GM18507 (cell line): ENCODE results near the gene CAPN1.
"Not testable (repeated sequence)": the region's sequence is repeated elsewhere in the genome, so short reads cannot be mapped to it uniquely, and the experiment has no call there.

Experiments
- DNase-seq: peaks from one replicate; pipeline ENCODE4 v3.0.0; 2011; ENCODE audit warnings: low read depth; ENCODE audit not compliant: insufficient read length; ENCODE audit errors: extremely low spot score
- FAIRE-seq: peaks from 2 replicates; lab custom pipeline; 2011; peaks lifted over from hg19 to GRCh38; lab: Jason Lieb, UNC

CAPN1 gene

DNA sequence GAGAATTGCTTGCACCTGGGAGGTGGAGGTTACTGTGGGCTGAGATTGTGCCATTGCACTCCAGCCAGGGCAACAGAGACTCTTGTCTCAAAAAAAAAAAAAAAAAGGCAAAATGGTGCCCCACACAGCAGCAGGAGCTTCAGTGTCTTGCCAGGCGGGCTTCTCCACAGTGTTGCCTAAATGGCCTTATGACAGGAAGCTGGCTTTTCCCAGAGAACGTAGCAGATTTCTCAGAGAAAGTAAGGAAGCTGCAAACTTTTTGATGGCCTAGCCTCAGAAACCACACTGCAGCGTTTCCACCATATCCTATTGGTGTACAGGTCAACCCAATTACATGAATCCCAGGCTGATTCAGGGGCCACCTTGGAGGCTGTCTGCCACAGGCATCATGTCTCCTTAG is 24.4 kb upstream of the CAPN1 start:
- FAIRE-seq (no peak), DNase-seq (no peak)

DNA sequence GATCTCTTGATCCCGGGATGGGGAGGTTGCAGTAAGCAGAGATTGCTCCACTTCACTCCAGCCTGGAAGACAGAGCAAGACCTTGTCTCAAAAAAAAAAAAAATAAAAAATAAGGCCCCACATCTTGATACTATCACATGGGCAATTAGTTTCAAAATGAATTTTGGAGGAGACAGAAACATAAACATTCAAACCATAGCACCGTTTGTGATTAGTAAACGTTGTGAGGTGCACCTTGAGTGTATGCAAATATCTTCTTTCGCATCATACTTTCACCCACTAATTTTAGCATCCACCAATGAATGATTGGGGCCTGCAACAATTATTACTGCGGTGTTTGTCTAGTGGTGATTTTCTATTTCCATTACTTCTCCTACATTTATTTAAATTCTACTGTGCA is 22.7 kb upstream of the CAPN1 start:
- DNase-seq: no peak
- FAIRE-seq: peak; percentile 78

DNA sequence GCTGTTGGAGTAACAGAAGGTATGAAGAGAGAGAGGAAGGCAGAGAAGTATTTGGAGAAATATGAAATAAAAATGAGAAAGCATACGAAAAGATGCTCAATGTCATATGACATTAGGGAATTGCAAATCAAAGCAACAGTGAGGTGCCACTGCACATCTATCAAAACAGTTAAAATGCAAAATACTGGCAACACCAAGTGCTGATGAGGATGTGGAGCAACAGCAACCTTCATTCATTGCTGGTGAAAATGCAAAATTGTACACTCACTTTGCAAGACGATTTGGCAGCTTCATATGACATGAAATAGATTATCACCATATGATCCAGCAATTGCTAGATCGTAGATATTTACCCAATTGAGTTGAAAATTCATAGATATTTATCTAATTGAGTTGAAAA is 21.1 kb upstream of the CAPN1 start:
- DNase-seq (no peak), FAIRE-seq (no peak)

DNA sequence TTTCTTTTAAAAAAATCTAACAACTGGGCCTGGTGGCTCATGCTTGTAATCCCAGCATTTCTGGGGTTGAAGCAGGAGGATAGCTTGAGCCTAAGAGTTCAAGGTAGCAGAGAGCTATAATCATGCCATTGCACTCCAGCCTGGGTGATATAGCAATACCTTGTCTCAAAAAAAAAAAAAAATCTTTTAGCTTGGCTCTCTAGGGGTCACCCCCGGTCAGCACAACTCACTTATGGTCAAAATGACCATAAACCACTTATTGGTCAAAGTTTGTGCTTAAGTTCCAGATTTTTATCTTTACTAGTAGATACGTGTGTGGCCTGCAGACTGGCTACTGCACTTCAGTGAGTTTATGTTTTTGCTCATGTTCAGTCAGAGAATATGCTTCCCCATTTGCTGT is 18.0 kb upstream of the CAPN1 start:
- DNase-seq (no peak), FAIRE-seq (no peak)

DNA sequence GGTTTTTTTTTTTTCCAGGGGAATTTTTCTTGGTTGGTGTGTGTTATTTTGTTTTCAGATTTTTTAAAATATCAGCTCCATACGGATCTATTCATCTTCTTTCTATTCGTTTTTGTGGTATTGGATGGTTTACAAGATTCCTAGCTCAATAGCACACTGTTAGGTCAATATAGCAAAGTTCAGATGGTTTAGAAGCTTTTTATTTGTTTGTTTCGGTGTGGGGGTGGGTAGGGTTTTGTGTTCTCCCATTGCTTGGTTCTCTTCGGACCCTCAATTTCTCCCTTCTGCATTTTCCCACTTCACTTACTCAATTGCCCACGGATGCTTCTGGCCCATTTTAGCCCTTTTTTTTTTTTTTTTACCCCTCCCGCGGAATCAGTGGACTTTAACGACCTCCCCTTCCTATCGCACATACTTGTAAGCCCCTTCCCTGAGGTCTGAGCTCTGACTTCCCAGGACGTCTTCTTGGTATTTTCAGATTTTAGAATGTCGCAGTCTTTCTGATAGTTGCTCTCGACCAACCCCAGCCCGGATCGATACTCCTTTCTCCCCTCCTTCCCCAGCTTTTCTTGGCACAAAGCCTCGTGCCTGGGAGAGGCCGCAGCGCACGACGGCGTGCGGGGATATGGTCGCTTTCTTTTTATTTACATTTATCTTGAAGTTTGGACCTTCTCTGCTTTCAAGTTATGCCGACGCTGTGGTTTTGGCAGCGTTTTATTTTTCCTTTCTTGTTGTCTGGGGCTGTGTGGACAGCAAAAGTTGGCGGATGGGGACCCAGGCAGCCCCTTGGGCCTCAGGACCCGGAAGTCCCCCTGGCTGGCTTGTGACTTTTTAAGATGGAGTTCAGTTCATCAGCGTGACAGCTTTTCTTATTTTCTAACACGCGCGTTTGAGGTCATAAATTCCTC is 16.1 kb upstream of the CAPN1 start:
- DNase-seq (no peak), FAIRE-seq (no peak)

DNA sequence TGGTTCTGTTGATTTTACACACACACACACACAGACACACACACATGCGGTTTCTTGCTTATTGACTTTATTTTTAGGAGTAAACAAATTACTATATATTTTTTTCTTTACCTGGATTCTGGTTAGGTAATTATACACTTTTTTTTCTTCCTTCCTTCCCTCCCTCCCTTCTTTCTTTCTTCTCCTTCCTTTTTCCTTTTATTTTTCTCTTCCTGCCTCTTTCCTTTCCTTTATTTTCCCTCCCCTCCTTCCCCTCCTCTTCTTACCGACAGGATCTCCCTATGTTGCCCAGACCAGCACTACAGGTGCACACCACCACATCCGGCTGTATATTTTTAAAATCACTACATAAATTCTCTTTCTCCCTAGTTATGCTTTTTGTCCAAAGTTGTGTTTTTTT is 14.8 kb upstream of the CAPN1 start:
- FAIRE-seq (no peak), DNase-seq (no peak)

DNA sequence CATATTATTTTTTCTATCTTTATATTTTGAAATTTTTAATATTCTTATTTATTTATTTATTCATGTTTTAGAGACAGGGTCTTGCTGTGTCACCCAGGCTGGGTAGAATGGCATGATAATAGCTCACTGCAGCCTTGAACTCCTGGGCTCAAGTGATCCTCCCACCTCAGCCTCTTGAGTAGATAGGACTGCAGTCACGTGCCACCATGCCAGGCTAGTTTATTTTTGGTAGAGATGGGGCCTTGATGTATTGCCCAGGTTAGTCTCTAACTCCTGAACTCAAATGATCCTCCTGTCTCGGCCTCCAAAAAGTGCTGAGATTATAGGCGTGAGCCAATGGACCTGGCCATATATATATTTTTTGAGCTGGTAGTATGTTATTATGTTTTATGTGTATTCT is 14.1 kb upstream of the CAPN1 start:
- no peak for DNase-seq
- no peak for FAIRE-seq

DNA sequence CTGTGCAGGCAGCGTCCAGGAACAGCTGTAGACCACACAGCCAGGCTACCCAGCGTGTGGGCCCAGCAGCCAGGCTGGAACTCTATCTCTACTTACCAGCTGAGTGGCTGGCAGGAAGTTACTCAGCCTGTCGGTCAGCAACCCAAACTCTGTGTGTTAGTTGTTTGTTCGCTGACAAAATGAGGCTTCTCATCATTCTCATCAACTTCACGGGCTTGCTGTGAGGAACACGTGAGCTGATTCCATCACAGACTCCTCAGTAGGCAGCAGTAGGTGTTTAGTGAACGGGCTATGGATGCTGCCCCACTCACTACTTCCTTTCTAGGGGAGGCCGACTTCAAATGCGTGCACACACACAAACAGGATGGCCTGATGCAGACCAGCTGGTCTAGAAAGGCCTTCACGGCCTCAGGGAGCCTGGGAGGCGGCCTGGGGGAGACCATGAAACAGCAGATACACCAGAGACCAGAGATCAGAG is 12.5 kb upstream of the CAPN1 start:
- FAIRE-seq (no peak), DNase-seq (no peak)

DNA sequence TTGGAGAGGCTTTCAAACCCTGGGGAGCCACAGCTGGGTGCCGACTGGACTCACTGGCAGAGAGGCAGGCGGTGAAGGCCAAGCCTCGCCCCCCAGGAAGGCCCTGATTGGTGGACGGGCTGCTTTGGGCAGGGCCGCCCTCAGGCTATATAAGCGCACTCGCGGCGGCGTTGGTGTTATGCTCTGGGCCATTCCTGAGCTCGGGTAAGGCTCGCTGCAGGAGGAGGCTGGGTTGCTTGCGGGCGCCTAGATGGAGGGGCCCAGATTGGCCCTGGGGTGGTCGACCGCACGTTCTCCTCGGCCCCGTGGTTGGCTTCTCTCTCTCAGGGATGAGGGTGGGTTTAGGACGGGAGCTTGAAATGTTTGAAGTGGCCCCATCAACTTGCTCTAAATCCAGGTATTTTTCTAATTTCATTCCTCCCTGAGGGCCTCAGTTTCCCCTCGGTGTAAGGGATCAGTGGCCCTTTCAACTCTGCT is 11.6 kb upstream of the CAPN1 start, which contains the start of gene SPDYC:
Gene SPDYC, plus strand, starts transcription at position 176 of the 477 bp plus-strand sequence. CDS start 1,125 bp downstream, outside the sequence.
- no peak for DNase-seq

DNA sequence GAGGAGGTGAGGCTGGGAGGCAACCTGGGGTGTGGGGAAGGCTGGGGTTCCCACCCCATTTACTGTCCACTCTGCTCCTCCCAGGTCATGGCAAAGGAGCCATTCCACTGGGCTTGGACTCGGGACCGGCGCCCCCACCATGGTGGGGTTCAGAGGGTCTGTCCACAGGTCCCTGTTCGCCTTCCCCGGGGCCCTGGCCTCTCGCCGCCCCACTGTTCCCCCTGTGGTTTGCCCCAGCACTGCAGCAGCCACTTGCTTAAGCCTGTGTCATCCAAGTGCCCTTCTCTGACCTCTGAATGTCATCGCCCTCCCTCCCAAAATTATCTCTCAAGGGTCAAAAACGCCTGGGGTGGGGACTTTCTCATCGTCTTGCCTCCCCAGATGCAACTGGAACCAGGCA is 9.1 kb upstream of the CAPN1 start:
- FAIRE-seq (no peak), DNase-seq (no peak)

More for the DNA sequence above, 11.6 kb upstream of the CAPN1 start, which contains the start of gene SPDYC:
- FAIRE-seq: no peak

DNA sequence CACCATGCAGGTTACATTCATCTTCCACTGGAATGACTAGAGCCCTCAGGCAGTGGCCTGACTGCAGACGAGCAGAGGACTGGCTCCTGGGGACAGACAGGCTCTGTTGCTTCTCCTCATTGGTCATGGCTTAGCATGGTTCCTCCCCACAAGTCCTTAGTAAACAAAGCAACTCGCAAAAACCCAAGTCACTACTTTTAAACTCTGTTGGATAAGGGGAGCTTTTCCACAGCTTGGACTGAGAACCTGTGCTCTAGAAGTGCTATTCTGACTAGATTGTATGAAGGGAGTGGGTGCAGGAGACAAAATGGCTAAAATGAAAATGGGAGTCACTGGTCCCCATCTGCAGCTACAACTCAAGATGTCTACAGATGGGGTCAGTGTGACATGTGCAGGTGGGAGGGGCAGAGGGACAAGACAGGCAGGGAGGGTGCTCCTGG is 7.1 kb upstream of the CAPN1 start:
- not testable (repeated sequence) for DNase-seq, FAIRE-seq

DNA sequence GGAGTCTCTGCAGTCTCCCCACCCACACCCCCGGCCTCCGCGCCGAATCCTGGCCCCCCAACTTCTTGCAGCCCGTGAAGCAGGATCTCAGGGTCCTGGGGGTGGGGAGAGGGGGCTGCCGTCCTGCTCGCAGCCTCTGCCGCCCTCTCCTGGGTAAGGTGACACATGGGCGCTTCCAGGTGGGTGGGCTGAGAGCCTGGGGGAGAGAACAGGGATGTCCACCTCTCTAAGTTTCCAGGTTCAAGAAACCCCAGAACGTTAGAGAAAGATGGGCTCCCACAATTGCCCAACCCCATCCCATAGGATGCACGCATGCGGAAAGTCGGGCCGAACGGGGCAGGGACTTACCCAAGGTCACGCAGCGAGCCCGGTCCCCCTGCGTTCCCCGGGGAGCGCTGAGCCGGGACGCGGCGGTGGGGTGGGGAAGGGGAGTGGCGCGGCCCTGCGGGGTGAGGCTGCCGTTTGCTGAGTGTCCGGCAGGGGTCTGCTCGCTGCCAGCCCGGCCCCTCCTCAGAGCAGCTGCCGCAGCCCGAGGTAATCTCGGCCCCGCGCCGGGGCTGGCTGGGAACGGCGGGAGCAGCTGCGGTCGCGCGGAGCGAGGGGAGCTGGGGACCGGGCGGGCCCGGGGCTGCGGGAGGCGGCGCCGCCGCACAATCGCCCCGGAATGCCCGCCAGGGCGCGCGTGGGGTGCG is 705 bp upstream of the CAPN1 start:
- FAIRE-seq: peak; percentile 65
- DNase-seq: peak; percentile 64

DNA sequence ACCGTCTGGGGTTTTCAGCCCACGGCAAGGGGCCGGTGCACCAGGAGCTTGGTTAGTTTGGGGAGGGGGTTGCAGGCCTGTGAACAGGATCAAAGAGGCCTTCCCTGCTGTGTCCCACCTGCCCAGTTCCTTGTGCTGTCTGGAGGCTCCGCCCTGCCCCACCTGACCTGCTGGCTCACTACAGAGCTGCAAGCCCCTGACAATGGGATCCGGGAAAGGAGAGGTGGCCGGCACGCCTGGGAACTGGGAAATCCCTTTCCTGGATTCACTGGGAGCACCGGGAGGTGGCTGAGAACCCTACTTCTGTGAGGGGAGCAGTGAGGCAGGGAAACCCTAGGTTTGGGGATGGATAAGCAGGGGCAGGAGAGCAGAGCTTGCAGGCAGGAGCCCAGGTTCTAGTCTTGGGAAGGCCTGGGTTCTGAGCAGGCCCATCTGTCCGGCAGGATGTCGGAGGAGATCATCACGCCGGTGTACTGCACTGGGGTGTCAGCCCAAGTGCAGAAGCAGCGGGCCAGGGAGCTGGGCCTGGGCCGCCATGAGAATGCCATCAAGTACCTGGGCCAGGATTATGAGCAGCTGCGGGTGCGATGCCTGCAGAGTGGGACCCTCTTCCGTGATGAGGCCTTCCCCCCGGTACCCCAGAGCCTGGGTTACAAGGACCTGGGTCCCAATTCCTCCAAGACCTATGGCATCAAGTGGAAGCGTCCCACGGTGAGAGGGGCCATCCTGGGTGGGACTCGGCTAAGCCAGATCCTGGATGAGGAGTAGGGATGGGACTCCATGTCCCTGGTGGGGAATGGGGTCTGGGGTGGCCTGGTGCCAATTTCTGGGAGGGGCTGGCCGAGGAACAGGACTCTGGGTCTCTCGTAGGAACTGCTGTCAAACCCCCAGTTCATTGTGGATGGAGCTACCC is 786 bp downstream of the CAPN1 start:
- FAIRE-seq: no peak
- DNase-seq: no peak

DNA sequence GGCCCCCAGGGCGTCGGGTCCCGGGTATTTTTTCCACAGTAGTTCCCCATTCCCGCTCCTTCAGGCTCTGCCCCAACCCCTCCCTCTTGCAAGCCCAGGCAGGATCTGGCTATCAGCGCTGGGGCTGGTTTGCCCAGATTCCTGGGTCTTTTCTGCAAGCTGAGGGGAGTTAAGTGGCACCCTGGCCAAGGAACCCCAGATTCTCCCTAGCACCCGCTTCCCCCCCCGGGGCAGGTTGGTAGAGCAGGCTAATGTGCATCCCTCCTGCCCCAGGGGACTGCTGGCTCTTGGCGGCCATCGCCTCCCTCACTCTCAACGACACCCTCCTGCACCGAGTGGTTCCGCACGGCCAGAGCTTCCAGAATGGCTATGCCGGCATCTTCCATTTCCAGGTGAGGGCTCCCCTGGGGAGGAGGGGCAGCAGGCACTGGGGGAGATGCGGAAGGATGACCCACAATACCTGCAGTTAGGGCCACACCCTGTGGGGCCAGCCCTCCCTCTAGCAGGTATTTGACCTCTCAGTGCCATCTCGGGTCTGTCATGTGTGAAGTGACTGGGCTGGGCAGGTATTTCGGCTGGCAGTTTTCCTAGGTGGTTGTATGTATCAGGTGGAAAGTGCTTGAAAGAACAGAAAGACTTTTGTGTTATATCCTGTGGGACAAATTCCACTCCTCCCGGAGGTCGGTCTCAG is 1.6 kb downstream of the CAPN1 start:
- no peak for DNase-seq

DNA sequence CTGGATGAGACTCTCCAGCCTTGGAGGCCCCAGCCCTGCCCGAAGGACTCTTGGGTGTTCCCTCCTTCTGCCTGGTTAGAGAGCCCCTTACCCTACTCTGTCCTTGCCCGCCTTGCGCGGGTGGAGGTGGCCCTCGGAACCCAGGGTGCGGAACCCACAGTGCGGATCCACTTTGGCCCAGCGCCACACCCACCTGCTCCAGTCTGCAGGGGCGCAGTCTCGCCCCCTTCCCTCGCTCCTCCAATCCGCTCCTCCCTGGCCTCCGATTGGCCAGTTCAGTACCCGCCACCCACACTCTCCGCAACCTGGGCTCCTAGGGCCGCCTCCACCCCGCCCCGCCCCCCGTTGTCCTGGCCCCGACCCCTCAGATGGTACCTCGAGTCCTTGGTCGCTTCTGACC is 2.4 kb downstream of the CAPN1 start:
- DNase-seq: no peak
- no peak for FAIRE-seq

More for the DNA sequence above, 1.6 kb downstream of the CAPN1 start:
- FAIRE-seq: no peak

DNA sequence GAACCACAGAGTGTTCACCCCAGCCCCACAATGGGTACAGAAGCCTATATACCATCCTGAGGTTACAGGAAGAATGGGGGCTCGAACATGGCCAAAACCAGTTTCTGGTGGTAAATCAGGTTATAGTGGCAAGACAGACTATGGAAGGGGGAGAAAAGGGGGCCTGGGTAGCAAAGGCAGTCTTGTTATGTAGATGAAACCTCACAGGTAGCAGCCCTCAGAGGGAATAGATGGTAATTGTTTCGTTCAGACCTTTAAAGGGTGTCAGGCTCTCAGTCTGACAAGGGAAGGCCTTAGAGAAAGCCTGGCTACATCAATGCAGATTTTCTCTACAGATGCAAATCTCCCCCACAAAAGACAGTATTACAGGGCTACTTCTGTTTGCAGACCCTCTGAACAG is 3.4 kb downstream of the CAPN1 start:
- no peak for FAIRE-seq
- no peak for DNase-seq

DNA sequence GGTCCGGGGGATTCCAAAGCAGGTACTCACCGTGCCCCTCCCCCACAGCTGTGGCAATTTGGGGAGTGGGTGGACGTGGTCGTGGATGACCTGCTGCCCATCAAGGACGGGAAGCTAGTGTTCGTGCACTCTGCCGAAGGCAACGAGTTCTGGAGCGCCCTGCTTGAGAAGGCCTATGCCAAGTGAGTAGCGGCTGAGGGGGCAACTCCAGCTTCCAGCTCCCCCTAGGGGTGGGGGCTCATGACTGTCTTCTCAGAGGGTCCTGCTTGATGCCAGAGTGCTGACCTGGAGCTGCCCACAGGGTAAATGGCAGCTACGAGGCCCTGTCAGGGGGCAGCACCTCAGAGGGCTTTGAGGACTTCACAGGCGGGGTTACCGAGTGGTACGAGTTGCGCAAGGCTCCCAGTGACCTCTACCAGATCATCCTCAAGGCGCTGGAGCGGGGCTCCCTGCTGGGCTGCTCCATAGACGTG is 4.2 kb downstream of the CAPN1 start:
- DNase-seq (no peak), FAIRE-seq (no peak)

DNA sequence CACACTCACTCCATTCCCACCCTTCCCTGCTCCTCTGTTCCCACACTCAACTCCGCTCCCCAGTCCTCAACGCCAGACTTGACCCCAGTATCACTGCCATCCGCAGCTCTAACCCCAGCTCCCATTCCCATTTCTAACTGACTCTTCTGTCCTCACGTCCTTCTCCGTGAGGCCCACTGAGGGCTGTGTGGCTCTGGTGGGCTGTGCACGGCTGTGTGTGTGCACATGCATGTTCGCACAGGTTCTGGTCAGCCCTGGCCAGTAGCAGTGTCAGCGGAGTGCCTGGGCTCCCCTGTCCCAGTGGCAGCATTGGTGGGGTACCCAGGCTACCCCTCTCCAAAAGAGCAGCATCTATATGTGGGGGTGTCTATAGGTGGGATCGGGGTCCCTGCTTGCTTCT is 5.0 kb downstream of the CAPN1 start:
- no peak for DNase-seq

More for the DNA sequence above, 5.0 kb downstream of the CAPN1 start:
- FAIRE-seq: no peak
